ENCODE data around the gene PALLD.

Gene PALLD

DNA sequence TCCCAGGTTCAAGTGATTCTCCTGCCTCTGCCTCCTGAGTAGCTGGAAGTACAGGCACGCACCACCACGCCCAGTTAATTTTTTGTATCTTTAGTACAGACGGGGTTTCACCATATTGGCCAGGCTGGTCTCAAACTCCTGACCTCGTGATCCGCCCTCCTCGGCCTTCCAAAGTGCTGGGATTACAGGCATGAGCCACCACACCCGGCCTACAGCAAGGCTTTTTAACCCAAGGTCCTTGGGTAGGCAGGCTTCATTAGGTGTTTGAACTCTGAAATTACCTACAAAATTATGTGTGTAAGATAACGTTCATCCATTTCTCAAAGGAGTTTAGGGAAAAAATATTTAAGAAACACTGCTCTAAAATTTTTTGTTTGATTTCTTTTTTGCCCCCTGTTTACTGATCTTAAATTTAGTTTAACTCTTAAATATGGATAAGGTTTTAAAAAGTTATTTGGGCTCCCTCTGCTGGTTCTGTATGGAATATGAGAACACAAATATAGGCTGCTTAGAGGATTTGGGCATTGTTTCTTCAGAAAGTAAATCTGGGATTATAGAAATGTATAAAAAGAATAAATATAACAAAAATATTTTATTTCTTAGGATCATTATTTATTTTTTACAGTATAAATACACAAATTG lies 420.4 kb downstream of the PALLD start:
- peak; percentile 62 for DNase-seq (ENCODE audit: low read depth)
- TF ChIP-seq, protein P1, sequence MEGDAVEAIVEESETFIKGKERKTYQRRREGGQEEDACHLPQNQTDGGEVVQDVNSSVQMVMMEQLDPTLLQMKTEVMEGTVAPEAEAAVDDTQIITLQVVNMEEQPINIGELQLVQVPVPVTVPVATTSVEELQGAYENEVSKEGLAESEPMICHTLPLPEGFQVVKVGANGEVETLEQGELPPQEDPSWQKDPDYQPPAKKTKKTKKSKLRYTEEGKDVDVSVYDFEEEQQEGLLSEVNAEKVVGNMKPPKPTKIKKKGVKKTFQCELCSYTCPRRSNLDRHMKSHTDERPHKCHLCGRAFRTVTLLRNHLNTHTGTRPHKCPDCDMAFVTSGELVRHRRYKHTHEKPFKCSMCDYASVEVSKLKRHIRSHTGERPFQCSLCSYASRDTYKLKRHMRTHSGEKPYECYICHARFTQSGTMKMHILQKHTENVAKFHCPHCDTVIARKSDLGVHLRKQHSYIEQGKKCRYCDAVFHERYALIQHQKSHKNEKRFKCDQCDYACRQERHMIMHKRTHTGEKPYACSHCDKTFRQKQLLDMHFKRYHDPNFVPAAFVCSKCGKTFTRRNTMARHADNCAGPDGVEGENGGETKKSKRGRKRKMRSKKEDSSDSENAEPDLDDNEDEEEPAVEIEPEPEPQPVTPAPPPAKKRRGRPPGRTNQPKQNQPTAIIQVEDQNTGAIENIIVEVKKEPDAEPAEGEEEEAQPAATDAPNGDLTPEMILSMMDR (conservative IDR thresholded peaks at IDR 0.05; ENCODE audit: low read length): peak; percentile 72
- H3K4me3 ChIP-seq (ENCODE audit: low read length): no peak overlapping the region

DNA sequence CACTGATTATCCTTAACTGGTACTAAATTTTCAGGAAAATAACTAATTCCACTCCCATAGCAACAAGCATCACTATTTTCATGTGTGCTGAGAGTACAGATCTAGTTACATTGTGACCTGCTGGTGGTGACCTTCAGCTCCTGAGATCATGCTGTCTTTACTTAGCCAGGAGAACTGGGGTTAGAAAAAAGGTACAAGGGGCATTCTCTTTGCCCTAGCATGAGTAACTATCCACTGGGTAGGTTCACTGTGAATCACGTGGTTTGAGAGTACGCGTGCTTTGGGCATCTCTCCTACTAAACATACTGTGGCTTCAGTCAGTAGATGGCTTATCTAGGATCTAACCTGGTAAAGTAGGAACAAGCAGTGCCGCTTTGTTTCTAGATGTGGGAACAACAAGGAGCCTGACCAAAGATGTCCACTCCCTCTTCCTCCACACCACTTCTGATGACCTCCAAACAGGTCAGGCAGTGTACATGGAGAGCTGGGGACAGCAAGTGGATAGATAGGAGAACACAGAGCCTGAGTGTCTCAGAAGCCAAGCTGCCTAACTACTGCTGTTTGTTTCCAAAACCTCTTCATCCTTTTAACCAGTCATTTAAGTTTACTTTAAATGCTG lies 423.0 kb downstream of the PALLD start:
- no peak for DNase-seq (ENCODE audit: low read depth)
- TF ChIP-seq, protein P1 (conservative IDR thresholded peaks at IDR 0.05; ENCODE audit: low read length): no peak

DNA sequence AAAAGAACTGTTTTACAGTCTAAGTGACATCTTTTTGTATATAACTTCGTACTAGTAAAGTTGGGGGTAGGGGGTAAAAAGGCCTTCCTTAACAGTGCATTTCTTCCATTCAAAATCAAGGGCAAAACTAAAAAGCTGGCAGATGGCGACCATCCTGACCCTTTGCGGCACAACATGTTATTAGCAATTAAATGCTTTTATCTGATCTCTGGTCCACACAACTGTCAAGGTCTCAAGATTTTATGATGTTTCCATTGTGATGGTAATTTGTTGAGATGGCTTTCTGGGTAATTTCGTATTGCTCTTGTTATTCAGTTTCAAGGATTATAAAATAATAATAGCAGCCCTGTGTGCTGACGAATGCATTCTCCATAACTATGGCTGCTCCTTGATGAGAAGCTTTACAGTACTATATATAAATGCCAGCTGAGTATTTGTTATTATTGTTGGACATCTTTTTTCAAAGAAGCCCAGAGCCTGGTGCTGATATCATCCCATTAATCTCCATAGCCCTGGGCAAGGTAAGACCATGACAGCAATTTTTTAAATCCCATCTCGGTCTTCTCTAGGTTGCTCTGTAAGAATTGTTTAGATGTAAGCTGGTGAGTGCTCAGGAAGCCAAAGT lies 423.7 kb downstream of the PALLD start:
- TF ChIP-seq, protein P1 (conservative IDR thresholded peaks at IDR 0.05; ENCODE audit: low read length): no peak
- no peak overlapping the region for H3K4me3 ChIP-seq (ENCODE audit: low read length)
- DNase-seq (ENCODE audit: low read depth): no peak

More for the DNA sequence above, 423.0 kb downstream of the PALLD start:
- no peak overlapping the region for H3K4me3 ChIP-seq (ENCODE audit: low read length)

DNA sequence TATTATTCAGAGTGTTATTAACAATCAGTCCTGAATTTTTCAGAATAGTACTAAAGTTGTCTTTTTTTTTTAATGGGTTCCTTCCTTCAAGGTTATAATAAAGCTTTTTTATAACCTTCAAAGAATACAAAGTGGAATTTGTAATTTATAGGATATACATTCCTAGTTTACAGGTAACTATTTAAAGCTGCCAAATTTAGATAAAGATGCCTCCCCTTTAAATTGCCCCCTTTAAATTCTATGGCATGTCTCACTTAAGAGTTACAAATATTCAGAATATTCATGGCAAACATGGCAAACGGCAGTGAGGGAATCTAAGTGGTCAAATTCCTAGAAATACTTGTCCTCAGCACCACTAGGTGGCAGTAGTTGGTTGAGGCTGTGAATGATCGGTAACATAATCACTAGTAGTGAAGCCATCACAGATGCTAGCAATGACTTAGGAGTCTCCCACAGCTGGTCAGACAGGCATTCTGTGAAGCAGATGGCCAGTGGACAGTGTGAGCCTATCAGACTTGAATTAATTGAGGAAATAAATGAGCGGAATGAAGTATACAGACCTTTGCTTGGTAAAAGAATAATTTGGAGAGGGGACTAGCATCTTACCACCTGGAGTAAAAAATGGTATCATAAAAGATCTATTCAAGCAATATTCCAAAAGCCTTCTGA lies 426.8 kb downstream of the PALLD start:
- TF ChIP-seq, protein P1 (conservative IDR thresholded peaks at IDR 0.05; ENCODE audit: low read length): peak; percentile 85
- peak; percentile 81 for DNase-seq (ENCODE audit: low read depth)
- H3K4me3 ChIP-seq (ENCODE audit: low read length): no peak overlapping the region

DNA sequence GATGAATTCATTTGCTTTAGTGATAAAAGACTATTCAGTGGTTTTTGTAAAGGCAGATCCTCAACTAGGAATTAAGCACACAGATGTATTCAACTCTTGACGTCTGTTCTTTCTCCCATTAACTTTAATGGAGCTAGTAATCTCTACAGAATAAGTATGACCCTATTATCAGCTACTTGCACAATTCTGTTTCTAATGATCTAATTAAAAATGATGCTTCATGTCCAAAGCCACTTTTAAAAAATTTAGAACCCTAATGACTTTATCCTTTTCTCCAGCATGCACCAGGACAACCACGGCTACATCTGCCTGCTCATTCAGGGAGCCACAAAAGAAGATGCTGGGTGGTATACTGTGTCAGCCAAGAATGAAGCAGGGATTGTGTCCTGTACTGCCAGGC lies 427.8 kb downstream of the PALLD start:
- H3K4me3 ChIP-seq (ENCODE audit: low read length): no peak overlapping the region
- no peak for DNase-seq (ENCODE audit: low read depth)
- TF ChIP-seq, protein P1 (conservative IDR thresholded peaks at IDR 0.05; ENCODE audit: low read length): no peak

DNA sequence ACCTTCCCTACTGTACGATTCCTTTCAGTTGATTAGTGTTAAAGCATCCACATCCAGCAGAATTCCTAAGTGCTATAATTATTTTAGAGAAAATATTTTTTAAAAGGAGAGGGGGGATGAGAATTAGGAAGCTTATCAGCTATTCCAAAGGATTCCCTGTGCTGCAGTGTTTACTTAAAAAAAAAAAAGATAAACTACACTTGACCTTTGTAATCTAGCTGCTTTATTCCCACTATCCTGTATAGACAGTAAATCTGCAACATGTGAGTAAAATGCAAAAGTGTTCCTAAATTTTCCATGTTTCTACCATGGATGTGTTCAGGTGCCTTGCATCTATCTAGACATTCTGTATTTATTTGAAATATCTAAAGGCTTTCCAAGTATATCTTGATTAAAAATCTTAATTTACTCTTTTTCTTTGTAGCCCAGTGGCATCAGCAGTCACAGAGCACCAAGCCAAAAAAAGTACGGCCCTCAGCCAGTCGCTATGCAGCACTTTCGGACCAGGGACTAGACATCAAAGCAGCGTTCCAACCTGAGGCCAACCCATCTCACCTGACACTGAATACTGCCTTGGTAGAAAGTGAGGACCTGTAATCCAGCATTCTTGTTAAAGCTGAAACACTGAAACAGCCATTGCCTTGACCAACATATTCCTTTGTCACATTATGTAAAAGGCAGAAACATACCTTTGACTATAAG lies 429.1 kb downstream of the PALLD start:
- TF ChIP-seq, protein P1 (conservative IDR thresholded peaks at IDR 0.05; ENCODE audit: low read length): no peak
- no peak overlapping the region for H3K4me3 ChIP-seq (ENCODE audit: low read length)
- DNase-seq (ENCODE audit: low read depth): no peak

Measured in AG10803 (cell line).